Hematopoietic multipotent progenitor cell treated with erythropoietin and hydrocortisone succinate and interleukin-3 and kit ligand, for 8 days (in vitro differentiated cells): Measurements from ENCODE around the gene METTL23.
A peak's percentile ranks its signal among the peaks of the same experiment; 100 is the strongest.

Experiments used
- DNase-seq: peaks from one replicate; pipeline ENCODE4 v3.0.0-alpha.2; 2015

METTL23 gene, protein sequence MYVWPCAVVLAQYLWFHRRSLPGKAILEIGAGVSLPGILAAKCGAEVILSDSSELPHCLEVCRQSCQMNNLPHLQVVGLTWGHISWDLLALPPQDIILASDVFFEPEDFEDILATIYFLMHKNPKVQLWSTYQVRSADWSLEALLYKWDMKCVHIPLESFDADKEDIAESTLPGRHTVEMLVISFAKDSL

DNA sequence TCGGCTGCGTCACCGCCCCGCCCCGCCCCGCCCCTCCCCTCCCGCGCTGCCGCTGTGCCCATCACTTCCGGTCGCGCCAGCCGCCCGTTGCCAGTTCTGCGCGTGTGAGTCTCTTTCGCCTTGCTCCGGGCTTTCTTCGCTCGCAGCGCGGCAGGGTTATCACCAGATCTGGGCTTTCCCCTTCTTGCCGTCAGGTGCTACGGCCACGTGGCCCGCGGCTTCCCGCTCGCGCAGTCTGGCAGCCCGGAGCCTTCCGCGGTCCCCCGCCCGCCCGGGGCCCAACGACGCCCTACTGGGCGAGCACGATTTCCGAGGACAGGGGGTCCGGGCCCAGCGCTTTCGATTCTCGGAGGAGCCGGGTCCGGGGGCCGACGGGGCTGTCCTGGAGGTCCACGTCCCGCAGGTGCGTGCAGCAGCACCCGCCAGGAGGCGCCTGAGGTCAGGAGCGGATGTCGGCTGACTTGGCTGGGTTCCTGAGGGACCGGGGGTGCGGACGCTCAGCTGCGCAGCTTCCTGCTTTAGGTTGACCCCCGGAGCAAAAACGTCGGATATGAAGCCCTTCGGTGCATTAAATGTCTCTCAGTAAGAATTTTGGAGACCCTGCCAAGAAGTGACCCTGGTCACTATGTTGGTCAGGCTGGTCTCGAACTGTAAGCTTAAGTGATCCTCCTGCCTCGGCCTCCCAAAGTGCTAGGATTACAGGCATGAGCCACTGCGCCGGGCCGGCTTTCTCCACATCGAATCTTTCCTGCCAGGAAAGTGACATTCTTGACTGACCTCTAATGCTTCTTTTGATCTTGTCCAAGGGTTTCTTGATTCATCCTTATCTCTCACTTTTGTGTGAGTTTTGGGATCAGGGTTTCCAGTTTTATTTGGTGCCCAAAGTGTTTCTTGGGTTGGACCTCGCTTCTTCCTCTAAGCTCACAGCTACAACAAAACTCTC is at the start of gene METTL23:
Gene METTL23 (plus strand): TSS at position 64 of the 943 bp plus-strand sequence. CDS start 2,872 bp downstream, outside the sequence.
- DNase-seq = peak; percentile 76

DNA sequence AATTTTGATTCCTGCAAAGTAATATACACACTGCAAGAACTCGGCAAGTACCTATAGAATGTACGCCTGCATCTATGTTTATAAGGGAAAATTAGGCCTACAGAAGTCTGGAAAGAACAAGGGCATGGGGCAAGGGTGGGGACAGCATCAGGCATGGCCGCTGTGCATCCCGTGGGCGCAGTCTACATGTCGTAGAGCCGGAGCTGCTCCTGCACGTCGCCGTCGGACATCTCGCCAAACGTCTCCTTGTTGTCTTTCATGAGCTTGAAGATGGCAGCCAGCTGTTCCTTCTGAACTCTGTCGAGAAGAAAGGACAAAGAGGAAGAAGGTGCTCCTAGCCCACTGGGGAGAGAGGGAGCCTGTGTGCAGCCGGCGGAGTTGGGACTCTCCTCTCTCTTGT is 49.2 kb upstream of the METTL23 start:
- DNase-seq = no peak

- no peak for DNase-seq
Measured at GRCh38 chr17:76678330-76678729, 48.3 kb upstream of the METTL23 start.

GRCh38 chr17:76679239-76679638 is 47.4 kb upstream of the METTL23 start:
- no peak for DNase-seq

GRCh38 chr17:76681222-76682137 is 45.2 kb upstream of the METTL23 start:
- peak; percentile 85 for DNase-seq

DNA sequence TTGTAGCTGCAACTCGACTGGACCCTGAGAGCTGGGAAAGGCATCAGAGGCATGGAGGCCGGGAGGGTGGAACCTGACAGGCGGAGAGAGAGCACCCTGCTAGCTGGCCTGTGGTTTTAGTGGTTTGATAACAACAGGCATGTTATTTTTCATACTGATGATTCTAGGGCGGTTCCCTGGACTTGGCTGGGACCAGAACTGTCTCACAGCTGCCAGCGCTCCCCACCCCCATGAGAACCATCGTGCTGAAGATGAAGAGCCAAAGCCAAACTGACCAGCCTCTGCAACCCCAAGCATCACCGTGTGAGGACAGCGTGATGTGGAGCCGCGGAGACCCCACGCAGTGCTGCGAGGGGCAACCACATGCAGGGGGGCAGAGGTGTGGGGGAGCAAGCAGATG is 44.3 kb upstream of the METTL23 start:
- DNase-seq = peak; percentile 92

DNA sequence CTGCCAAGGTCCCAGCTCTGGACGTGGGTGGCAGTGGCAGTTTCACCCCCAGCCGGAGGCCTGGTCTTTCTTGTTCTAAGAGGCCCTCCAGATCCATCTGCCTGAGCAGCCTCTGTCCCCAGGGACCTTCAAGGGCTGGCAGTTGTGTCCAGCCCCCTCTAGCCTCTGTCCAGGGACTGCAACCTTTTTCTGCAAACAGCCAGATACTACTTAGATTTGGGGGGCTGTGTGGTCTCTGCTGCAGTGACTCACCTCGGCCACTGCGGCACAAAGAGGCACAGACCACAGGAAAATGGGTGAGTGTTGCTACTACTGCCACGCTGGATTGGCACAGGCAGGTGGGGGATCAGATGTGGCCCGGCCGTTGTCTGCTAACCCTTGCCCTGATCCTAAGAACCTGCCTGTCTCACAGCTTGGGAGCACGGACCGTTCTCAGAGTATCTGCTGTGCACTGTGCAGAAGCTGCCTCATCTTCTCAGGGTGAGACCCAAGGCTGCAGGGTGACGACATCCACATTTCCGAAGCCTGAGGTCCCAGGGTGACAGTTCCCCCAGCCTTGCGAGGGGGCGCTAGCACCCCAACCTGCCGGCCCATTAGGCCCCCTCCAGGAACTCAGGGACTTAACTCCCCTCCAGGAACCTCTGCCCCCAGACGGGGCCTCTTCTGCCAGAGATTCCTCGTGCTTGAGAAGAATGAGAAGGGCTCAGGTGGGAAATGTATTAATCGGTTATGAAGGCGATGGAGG is 43.5 kb upstream of the METTL23 start:
- DNase-seq = peak; percentile 23

- no peak for DNase-seq
Measured at GRCh38 chr17:76683921-76684745, 42.5 kb upstream of the METTL23 start.

- DNase-seq = no peak
Measured at GRCh38 chr17:76684756-76685155, 41.9 kb upstream of the METTL23 start.

- DNase-seq = no peak
Measured at GRCh38 chr17:76685366-76685765, 41.3 kb upstream of the METTL23 start.

GRCh38 chr17:76685846-76686245 is 40.8 kb upstream of the METTL23 start:
- DNase-seq = no peak

- no peak for DNase-seq
Measured at GRCh38 chr17:76686538-76687297, 39.9 kb upstream of the METTL23 start.

GRCh38 chr17:76687298-76688164 is 39.1 kb upstream of the METTL23 start:
- DNase-seq = no peak

DNA sequence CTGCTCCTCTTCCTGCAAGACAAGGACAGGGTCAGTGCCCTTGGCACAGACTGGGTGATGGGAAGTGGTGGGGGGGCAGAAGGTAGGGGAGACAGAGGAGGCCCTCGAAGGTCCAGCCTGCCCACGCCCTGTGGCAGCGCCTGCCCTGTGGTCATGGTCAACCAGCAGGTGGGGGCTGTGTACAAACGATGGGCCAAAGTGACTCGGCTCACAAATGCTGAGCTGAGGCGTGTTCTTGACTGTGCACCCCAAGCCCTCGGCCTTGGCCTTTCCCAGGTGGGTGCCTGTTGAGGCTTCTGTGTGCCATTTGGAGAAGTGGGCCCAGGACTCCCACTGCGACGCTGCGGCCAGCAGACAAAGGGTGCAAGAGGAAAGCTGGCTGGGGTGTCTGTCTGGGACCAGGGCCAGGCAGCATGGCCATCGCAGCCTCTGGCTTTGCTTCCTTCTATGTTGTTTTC is 38.4 kb upstream of the METTL23 start:
- no peak for DNase-seq

- DNase-seq = no peak
Measured at GRCh38 chr17:76689859-76690258, 36.8 kb upstream of the METTL23 start.

DNA sequence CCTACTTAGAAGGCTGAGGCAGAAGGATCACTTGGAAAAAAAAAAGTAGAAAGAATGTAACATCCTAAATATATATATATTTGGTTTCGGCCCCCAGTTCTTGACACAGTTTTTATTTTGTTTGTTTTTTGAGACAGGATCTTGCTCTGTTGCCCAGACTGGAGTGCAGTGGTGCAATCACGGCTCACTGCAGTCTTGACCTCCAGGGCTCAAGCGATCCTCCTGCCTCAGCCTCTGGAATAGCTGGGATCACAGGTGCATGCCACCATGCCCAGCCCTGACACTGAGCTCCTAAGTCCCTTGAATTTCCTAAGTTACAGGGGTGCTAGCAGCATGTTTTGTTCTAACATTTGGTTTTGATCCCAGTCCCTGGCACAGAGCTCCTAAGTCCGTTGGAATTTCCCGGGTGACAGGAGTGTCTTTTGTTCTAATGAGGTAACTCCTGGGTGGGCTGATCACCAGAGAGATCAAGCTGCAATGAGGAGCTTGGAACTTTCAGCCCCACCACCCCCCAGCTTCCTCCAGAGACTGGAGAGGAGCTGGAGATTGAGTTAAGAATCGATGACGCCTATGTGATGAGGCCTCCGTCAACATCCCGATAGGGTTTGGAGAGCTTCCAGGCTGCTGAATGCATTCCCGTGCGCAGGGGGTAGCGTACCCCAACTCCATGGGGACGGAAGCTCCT is 35.9 kb upstream of the METTL23 start:
- no peak for DNase-seq

- DNase-seq = no peak
Measured at GRCh38 chr17:76691379-76692191, 35.1 kb upstream of the METTL23 start.
